Suppressor macrophage treated with lipopolysaccharide for 4 hours (primary cell): ENCODE measurements around the gene KLLN.
"Not testable (repeated sequence)": the region's sequence is repeated elsewhere in the genome, so short reads cannot be mapped to it uniquely, and the experiment has no call there.

Experiments used
- DNase-seq: peaks from one replicate; pipeline ENCODE4 v3.0.0-alpha.2; 2020

KLLN gene, protein sequence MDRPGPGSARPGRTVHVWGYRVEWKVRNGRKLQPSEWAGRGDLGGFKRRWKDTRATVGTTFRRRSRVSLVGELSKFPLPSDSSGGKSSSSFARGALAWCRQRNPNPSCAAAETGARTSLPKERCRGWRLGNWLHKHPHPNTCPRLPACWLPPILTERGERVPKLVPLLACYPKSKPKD

GRCh38 chr10:87863053-87863943 lies at the start of gene KLLN, which contains the start of gene PTEN:
Gene KLLN, minus strand, starts transcription at chr10:87863533. Its CDS starts 1,046 bp downstream, at chr10:87862487.
Gene PTEN, plus strand, starts transcription at chr10:87863625. Its CDS starts 845 bp downstream, at chr10:87864470.
- DNase-seq, result peak; percentile 94

GRCh38 chr10:87903396-87903795 lies 40.1 kb upstream of the KLLN start:
- DNase-seq, result not testable (repeated sequence)

GRCh38 chr10:87897957-87898356 lies 34.6 kb upstream of the KLLN start:
- not testable (repeated sequence) for DNase-seq

GRCh38 chr10:87896216-87896615 lies 32.9 kb upstream of the KLLN start:
- no peak for DNase-seq

- no peak for DNase-seq
Measured at GRCh38 chr10:87895430-87895829, 32.1 kb upstream of the KLLN start.

- DNase-seq, result no peak
Measured at GRCh38 chr10:87887548-87888289, 24.4 kb upstream of the KLLN start.

DNA sequence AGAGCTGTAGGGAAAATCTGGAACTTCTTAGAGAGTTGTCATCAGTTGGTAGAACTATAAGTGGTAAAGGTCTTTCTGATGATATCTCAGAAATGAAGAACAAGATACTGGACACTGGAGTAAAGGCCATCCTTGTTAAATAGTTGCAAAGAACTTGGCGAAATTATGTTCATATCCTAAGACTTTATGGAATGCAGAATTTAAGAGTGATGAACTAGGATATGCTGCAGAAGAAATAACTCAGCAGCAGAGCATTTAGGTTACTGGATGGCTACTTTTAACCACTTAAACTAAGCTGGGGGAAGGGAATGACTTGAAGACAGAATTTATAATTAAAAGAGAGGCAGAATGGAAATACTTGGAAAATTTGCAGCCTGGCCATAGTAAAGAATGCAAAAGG lies 23.8 kb upstream of the KLLN start:
- DNase-seq, result no peak

- no peak for DNase-seq
Measured at GRCh38 chr10:87886635-87887034, 23.3 kb upstream of the KLLN start.

- no peak for DNase-seq
Measured at GRCh38 chr10:87882555-87883294, 19.4 kb upstream of the KLLN start.

- not testable (repeated sequence) for DNase-seq
Measured at GRCh38 chr10:87881373-87882059, 18.2 kb upstream of the KLLN start.

DNA sequence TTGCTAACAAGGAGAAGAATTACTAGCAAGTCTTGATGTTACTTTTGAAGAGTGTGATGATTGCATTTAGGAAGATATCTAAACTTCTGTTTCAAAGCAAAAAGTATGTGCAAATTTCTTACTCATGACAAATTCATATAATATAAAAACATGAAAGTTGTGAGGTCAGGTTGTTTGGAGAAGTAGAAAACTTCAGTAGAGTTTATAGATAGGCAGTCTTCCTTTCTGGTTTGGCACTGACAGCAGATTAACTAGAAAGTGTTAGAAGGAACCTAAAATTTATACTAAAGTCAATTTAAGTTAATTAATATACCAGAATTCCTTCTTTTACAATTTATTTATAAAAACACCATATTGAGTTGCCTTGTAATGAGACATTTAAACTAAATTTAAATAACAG lies 17.0 kb upstream of the KLLN start:
- no peak for DNase-seq

DNA sequence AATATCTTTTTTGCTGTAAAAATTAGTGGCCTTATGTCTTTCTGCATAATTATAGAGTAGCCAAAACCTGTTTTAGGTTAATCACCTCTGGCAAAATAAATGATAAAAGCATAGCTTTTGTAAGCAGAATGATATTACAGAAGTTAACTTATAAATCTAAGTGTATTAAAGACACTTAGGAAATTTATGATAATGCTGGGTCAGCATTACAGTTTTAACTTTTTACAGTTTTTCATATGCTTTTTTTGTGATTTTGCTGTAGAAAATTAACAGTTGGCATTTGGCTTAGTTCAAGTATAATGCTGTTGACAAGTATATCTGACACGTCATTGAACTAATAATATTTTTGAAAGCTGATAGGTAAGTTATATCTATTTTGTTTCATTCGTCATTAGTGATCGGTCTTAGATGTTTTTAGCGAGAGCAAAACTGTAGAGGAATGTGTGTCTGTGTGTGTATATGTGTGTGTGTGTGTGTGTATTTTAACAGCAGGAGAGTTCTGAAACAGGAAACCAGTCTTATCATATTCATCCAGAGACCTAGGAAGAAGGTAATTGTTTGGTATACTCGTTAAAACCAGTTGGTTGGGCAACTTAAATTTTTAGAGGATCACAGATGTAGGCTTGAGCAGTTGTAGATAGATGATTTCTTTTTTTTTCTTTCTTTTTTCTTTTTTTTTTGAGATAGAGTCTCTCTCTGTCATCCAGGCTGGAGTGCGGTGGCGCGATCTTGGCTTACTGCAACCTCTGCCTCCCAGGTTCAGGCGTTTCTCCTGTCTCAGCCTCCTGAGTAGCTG lies 15.5 kb upstream of the KLLN start:
- DNase-seq, result no peak

- DNase-seq, result no peak
Measured at GRCh38 chr10:87875929-87876571, 12.7 kb upstream of the KLLN start.

DNA sequence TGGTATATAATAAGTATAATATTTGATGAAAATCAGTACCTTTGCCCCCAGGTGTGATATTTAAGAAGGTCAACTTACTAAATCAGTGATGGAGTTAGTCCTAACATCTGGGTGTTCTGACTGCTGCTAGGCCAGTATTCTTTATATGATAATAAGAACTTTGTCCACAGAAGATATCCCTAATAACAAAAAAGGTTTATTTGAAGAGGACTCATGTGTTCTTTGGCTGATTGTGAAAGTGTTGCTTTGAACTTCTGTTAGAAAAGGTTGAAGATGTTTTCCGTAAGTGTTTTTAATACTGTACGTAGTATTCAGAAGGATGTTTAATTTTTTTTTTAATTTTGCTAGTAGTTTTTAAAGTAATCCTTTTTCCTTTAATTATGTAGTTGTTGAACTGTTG lies 10.3 kb upstream of the KLLN start:
- DNase-seq, result no peak

- no peak for DNase-seq
Measured at GRCh38 chr10:87872828-87873227, 9.5 kb upstream of the KLLN start.

DNA sequence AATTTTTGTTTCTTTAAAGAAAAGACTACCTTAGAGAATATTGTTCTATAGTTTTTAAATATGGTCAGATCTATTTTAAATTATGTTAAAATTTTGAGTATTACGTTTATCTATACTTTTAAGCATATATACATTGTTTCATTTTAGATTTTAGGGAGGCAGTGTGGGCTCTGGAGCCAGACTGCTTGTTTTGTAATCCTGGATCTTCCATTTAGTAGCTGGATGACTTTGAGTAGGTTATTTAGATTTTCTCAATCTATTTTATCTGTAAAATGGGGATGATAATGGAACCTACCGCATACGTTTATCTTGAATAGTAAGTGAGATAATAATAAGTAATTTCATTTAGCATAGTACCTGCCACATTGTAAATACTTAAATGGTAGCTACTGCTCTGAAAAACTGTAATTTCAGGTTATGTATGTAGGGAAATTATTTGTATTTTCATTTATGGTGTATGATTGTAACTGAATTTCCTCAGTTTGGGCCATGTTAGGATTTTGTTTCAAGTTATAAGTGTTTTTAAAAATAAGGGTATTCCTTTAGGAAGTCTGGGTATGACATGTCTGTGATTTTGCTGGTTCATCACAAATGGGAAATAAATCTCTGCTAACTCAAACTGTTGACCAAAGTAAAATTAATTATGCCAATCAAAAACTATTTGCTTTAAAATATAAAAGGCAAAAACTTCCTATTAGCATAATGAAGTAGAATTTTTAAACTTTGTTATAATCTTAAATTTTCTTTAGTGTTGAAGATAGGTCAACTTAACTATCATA lies 6.6 kb upstream of the KLLN start:
- no peak for DNase-seq

GRCh38 chr10:87869139-87869538 lies 5.8 kb upstream of the KLLN start:
- not testable (repeated sequence) for DNase-seq

GRCh38 chr10:87868277-87868676 lies 4.9 kb upstream of the KLLN start:
- DNase-seq, result no peak

GRCh38 chr10:87867453-87867852 lies 4.1 kb upstream of the KLLN start:
- no peak for DNase-seq

GRCh38 chr10:87866412-87866974 lies 3.2 kb upstream of the KLLN start:
- DNase-seq, result no peak
